ENCODE measurements around the gene ZNF223.

The ZNF223 gene

DNA sequence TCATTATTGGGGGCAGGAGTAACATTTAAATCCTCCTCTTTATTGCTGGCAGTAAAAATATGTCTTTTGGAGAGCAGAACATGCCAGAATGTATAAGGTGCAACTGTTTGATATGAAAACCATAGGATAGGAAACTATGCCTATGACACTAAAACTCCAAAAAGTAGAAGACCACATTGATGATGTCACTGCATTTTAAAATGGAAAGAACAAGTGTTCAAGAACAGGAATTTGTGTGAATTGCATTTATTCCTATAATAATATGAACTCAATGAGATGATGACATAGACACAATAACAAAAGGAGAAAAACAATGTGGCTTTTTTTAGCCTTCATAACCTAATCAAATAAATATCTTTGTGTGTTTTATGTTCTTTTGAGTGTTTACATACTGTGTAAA, 57.6 kb downstream of the ZNF223 start:
- no peak for TF ChIP-seq POLR2A (IDR thresholded peaks at IDR 0.05; ENCODE audit: low read depth, low read length)
- DNase-seq (ENCODE audit: insufficient read length, low spot score) (no peak), FAIRE-seq (no peak)

DNA sequence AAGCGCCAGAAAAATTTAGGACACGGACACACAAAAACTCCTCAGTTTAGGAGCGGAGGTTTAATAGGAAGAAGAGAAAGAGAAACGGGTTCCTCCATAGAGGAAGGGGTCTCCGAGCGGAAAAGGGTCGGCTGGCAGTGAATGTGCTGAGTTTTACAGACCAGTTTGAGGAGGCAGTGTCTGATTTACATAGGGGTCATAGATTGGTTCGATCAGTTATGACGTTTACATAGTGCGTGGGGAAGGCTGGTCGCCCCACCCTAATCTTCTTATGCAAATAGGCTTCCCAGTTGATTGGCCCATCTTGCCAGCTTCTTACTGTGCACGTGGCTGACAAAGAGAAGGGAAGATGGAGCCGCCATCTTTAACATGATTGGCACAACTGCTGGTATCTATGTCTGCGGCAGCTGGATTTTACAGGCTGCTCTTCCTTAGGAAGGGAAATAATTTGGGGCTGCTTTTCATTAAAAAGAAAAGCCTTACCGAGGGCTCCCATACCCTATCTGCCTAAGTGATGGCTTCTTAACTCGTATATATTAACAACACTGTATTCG, 60.2 kb downstream of the ZNF223 start:
- DNase-seq (ENCODE audit: insufficient read length, low spot score), result peak; percentile 9
- no peak for FAIRE-seq
- TF ChIP-seq POLR2A (IDR thresholded peaks at IDR 0.05; ENCODE audit: low read depth, low read length), result no peak

DNA sequence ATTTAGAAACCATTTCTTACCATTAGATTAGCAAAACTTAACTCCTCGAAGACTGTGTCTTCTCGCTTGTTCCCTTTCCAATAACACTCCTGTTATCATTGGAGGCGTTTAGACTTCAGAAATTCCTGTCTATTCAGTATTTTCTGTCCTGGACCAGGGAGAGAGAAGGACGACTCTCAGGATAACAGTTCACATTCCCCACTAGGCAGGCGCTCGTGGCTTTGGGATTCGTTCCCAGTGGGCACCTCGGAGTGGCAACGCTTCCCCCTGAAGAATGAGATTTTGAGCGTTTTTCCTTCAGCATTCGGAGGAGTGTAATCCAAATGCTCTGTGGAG, 60.9 kb downstream of the ZNF223 start:
- DNase-seq (ENCODE audit: insufficient read length, low spot score) (no peak), FAIRE-seq (no peak)
- TF ChIP-seq POLR2A (IDR thresholded peaks at IDR 0.05; ENCODE audit: low read depth, low read length), result peak; percentile 36; the same call in 1 of the 2 replicates

GRCh38 chr19:44113138-44113783, 61.4 kb downstream of the ZNF223 start, which contains the start of gene ZNF225:
Gene ZNF225 (plus strand): TSS chr19:44113399. CDS start chr19:44115828, 2,429 bp downstream.
- peak; percentile 99 for FAIRE-seq
- peak; percentile 46; the same call in 1 of the 2 replicates for TF ChIP-seq POLR2A (IDR thresholded peaks at IDR 0.05; ENCODE audit: low read depth, low read length)
- peak; percentile 91 for DNase-seq (ENCODE audit: insufficient read length, low spot score)

GRCh38 chr19:44113784-44114390, 62.1 kb downstream of the ZNF223 start:
- no peak for TF ChIP-seq POLR2A (IDR thresholded peaks at IDR 0.05; ENCODE audit: low read depth, low read length)
- DNase-seq (ENCODE audit: insufficient read length, low spot score), result peak; percentile 9
- FAIRE-seq, result no peak
